Duodenal mucosa (tissue), 2 donors: ENCODE data around the gene ROCK2.
"Not testable (repeated sequence)": the region's sequence is repeated elsewhere in the genome, so short reads cannot be mapped to it uniquely, and the experiment has no call there.

Experiments
- H3K27ac ChIP-seq: one replicate; pipeline ENCODE4 v1.7.0; 2013; ENCODE audit warnings: low read depth, low read length
- H3K27me3 ChIP-seq, 2 donors: one replicate each; pipeline ENCODE4 v1.7.0; 2013; ENCODE audit warnings: low read length in 2 of 2, control low read depth in 1 of 2; ENCODE audit not compliant: insufficient read depth in 2 of 2, control insufficient read depth in 1 of 2
- H3K36me3 ChIP-seq, 2 donors: one replicate each; pipeline ENCODE4 v1.7.0; 2013; ENCODE audit warnings: low read length in 2 of 2, control low read depth in 1 of 2; ENCODE audit not compliant: insufficient read depth in 2 of 2, control insufficient read depth in 1 of 2
- H3K4me1 ChIP-seq, 2 donors: one replicate each; pipeline ENCODE4 v1.7.0; 2013; ENCODE audit warnings: low read length in 2 of 2, control low read depth in 1 of 2; ENCODE audit not compliant: insufficient read depth in 2 of 2, control insufficient read depth in 1 of 2
- H3K4me3 ChIP-seq, 2 donors: one replicate each; pipeline ENCODE4 v1.7.0; 2013; ENCODE audit warnings: low read length in 2 of 2, low read depth in 1 of 2
- H3K9ac ChIP-seq, 2 donors: one replicate each; pipeline ENCODE4 v1.7.0; 2013; ENCODE audit warnings: low read length in 2 of 2, low read depth in 1 of 2
- H3K9me3 ChIP-seq, 2 donors: one replicate each; pipeline ENCODE4 v1.7.0; 2013; ENCODE audit warnings: low read length in 2 of 2, control low read depth in 1 of 2; ENCODE audit not compliant: control insufficient read depth in 1 of 2

Gene ROCK2

DNA sequence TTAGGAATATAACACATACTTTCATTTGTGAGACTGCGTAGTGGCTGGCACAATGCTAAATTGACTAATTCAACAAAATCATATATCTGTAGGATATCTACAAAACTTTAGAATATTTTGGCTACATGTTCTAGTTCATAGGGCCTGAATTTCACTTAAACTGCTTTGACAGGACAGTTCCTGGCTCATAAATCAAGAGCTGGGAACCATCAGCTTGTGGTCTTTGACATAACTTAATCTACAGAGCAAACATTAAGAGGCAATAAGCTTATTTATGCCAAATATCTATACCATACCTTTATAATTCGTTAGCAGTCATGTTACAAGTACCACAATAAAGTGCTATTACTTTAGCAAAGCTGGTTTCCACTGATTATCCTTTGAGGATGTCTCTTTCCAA lies 83.5 kb downstream of the ROCK2 start:
- Histone ChIP-seq H3K36me3 (peaks cover 5 to 11% of the 10 kb centered on the region in 2 donors), H3K4me1 (peaks cover 0 to 4% of the 10 kb centered on the region in 2 donors), H3K4me3 (no peak overlapping the region), H3K27ac (no peak overlapping the region), H3K9ac (no peak overlapping the region), H3K9me3 (no peaks in the 10 kb centered on the region), H3K27me3 (no peaks in the 10 kb centered on the region)

DNA sequence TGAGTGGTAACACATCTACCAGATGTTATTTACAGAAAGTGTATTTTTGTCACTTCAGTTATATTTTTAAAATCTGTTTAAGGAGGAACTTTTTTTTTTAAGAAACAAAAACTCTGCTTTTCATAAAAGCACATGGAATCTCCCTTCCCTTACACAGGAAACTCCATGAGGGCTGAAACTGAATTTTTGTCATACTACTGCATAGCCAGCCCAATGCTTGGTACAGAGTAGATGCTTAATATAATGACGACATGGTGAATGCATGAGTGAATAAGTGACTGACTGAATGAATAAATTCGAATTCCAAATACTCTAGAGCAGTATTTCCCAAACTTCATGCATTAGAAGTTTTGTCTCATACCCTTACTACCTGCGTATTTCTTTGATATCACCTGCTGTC lies 86.5 kb downstream of the ROCK2 start:
- no peak overlapping the region for H3K27ac ChIP-seq
- H3K36me3 ChIP-seq = peaks cover 5 to 6% of the 10 kb centered on the region in 2 donors
- no peak overlapping the region for H3K4me3 ChIP-seq
- H3K27me3 ChIP-seq = no peaks in the 10 kb centered on the region
- H3K9ac ChIP-seq = no peak overlapping the region
- H3K4me1 ChIP-seq = peaks cover 0 to 4% of the 10 kb centered on the region in 2 donors
- no peaks in the 10 kb centered on the region for H3K9me3 ChIP-seq

DNA sequence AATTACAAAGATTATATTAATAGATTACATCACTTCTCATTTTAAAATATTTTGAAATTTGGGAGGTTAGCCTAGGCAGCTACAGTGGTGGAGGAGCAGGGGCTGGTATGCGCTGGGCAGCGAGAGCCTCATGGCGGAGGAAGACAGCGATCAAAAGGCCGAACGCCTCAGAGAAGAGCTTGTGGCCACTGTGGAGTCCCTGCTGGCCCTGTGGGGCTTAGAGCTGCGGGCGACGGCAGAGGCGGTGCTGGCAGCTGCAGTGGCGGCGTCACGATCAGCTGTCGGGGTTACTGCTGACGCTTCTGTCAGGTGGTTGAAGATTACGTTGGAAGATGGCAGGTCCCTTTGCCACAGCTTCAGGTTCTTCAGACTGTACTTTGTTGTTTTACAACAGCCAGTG lies 87.4 kb downstream of the ROCK2 start:
- Histone ChIP-seq H3K9me3 (no peaks in the 10 kb centered on the region), H3K9ac (no peak overlapping the region), H3K27ac (no peak overlapping the region)

DNA sequence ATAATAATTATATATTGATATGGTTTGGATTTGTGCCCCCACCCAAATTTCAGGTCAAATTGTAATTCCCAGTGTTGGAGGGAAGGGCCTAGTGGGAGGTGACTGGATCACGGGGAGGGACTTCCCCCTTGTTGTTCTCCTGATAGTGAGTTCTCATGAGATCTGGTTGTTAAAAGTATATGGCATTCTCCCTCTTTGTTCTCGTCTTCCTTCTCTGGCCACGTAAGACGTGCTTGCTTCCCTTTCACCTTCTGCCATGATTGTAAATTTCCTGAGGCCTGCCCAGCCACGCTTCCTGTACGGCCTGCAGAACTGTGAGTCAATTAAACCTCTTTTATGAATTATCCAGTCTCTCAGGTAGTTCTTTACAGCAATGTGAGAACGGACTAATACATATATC lies 88.3 kb downstream of the ROCK2 start:
- no peaks in the 10 kb centered on the region for H3K9me3 ChIP-seq
- H3K27me3 ChIP-seq = no peaks in the 10 kb centered on the region
- H3K4me3 ChIP-seq = no peak overlapping the region
- H3K9ac ChIP-seq = no peak overlapping the region
- no peaks in the 10 kb centered on the region for H3K4me1 ChIP-seq
- H3K36me3 ChIP-seq = peaks cover 5 to 6% of the 10 kb centered on the region in 2 donors
- no peak overlapping the region for H3K27ac ChIP-seq

More for the DNA sequence above, 87.4 kb downstream of the ROCK2 start:
- Histone ChIP-seq H3K36me3 (peaks cover 5 to 6% of the 10 kb centered on the region in 2 donors), H3K4me3 (no peak overlapping the region), H3K4me1 (peaks cover 0 to 4% of the 10 kb centered on the region in 2 donors), H3K27me3 (no peaks in the 10 kb centered on the region)

DNA sequence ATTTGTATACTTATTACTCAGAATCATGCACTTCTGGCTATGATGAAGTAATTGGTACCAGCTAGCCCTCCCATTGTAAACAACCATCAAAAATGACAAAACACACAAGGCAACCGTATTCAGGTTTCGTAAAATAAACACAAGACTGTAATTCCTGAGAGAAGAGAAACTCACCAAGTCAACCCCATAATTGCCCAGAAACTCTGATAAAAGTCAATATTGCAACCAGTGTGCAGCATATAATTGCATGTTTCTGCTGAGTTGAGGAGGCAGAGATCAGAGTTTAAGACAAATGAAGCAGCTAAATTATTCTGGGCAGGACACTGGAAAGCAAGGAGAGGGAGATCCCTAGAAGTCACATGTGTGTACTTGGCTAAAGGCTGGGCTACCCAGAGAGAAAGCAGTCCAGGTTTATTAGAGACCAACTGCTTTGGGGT lies 90.3 kb downstream of the ROCK2 start:
- no peak overlapping the region for H3K27ac ChIP-seq
- H3K9me3 ChIP-seq = no peaks in the 10 kb centered on the region
- H3K4me3 ChIP-seq = no peak overlapping the region
- H3K27me3 ChIP-seq = no peaks in the 10 kb centered on the region
- H3K9ac ChIP-seq = no peak overlapping the region
- H3K36me3 ChIP-seq = peaks cover 6 to 9% of the 10 kb centered on the region in 2 donors
- H3K4me1 ChIP-seq = no peaks in the 10 kb centered on the region

DNA sequence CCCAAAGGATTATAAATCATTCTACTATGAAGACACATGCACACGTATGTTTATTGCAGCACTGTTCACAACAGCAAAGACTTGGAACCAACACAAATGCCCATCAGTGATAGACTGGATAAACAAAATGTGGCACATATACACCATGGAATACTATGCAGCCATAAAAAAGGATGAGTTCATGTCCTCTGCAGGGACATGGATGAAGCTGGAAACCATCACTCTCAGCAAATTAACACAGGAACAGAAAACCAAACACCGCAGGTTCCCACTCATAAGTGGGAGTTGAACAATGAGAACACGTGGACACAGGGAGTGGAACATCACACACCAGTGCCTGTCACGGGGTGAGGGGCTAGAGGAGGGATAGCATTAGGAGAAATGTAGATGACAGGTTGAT lies 92.0 kb downstream of the ROCK2 start:
- H3K4me3 ChIP-seq, H3K9ac ChIP-seq, H3K4me1 ChIP-seq, H3K27me3 ChIP-seq, H3K9me3 ChIP-seq, H3K27ac ChIP-seq: not testable (repeated sequence)
- H3K36me3 ChIP-seq = peaks cover 4 to 16% of the 10 kb centered on the region in 2 donors

DNA sequence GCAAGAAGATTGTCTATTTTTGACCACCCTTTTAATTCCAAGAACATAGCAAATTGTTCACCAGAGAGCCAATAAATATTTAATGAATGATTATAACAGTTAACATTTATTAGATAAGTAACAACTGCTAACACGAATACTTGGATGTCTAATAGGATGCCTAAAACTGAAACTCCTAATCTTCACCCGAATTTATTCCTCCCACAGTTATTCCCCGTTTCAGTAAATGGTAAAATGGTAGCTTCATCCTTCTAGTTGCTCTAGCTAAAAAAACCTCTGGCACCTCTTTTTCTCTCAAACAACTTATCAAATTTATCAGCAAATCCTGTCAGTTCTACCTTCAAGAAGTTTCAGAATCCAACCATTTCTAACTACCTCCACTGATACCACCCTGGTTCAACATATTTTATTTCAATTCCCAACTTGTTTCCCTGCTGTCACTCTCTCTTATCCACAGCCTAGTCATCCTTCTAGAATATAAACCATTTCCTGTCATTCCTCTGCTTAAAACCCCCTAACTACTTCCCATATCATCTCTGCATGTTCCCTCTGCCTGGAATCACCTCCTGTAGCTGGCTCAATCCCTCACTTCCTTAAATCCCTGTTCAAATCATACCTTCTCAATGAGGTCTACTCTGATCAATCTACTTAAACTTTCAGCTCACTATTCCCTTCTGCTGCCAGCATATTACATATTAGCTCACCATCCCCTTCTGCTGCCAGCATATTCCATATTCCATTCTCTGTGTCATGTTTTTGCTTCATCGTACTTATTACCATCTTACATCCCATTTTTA lies 93.8 kb downstream of the ROCK2 start:
- Histone ChIP-seq H3K9me3 (no peaks in the 10 kb centered on the region), H3K4me3 (no peak overlapping the region), H3K4me1 (no peaks in the 10 kb centered on the region), H3K9ac (no peak overlapping the region), H3K27me3 (no peaks in the 10 kb centered on the region), H3K27ac (no peak overlapping the region), H3K36me3 (peaks cover 0 to 14% of the 10 kb centered on the region in 2 donors)

DNA sequence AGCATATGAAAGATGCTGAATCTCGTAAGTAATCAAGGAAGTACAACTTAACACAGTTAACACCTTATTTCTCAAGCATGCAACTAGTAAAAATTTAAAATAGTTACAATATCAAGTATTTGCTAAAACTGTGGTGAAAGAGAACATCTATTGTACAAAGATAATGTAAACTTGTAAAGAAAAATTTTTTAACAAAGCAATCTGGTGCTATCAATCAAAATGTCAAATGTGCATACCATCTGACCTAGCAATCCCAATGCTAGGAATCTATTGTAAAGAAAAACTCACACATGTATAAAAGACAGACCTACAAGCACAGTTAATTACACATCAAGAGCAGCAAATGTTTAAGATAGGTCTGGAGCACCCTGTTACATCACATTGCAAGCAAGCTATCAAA lies 99.1 kb downstream of the ROCK2 start:
- H3K4me3 ChIP-seq = no peak overlapping the region
- H3K27ac ChIP-seq = no peak overlapping the region
- no peaks in the 10 kb centered on the region for H3K9me3 ChIP-seq
- H3K9ac ChIP-seq = no peak overlapping the region
- H3K27me3 ChIP-seq = no peaks in the 10 kb centered on the region
- peaks cover 6 to 17% of the 10 kb centered on the region in 2 donors for H3K36me3 ChIP-seq
- H3K4me1 ChIP-seq = no peaks in the 10 kb centered on the region

DNA sequence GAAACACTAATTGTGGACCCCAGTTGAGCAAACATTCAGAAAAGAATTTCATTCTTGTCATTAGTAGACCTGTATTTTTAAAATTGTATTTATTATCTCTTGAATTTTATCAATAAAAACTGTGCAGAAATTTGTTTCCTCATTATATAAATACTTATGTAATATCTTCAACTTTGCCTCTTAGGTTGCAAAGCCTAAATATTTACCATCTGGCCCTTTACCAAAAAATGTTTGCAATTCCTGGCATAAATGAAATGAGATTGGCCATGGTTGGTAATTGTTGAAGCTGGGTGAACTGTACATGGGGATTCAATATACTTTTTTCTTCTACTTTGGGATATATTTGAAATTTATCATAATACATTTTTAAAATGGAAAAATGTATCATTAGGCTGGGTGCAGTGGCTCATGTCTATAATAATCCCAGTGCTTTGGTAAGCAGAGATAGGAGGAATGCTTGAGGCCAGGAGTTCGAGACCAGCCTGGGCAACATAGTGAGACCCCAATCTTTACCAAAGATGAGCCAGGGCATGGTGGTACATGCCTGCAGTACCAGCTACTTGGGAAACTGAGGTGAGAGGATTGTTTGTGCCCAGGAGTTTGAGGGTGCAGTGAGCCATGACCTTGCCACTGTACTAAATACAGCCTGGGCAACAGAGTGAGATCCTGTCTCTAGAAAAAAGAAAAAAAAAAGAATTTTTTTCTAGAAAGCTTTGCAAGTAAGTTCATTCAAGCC lies 100.2 kb downstream of the ROCK2 start:
- Histone ChIP-seq H3K36me3 (peaks cover 6 to 15% of the 10 kb centered on the region in 2 donors), H3K4me3 (no peak overlapping the region), H3K9ac (no peak overlapping the region)

DNA sequence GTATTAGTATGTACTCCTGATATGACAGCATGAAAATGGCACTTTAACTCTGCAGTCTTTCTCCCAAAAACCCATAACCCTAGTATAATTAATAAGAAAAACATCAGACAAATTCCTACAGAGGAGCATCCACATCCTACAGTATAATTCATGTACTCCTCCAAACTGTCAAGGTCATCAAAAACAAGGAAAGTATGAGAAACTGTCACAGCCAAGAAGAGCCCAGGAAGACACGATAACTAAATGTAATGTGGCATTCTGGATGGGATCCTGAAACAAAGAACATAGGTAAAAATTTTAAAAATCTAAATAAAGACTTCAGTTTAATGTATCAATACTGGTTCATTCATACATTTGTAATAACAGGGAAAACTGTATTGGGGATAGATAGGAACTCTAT lies 100.9 kb downstream of the ROCK2 start:
- peaks cover 6 to 12% of the 10 kb centered on the region in 2 donors for H3K36me3 ChIP-seq
- H3K27me3 ChIP-seq = no peaks in the 10 kb centered on the region
- no peaks in the 10 kb centered on the region for H3K4me1 ChIP-seq

More for the DNA sequence above, 100.2 kb downstream of the ROCK2 start:
- no peak overlapping the region for H3K27ac ChIP-seq
- no peaks in the 10 kb centered on the region for H3K9me3 ChIP-seq
- no peaks in the 10 kb centered on the region for H3K27me3 ChIP-seq
- H3K4me1 ChIP-seq = no peaks in the 10 kb centered on the region

More for the DNA sequence above, 100.9 kb downstream of the ROCK2 start:
- Histone ChIP-seq H3K9me3 (no peaks in the 10 kb centered on the region), H3K4me3 (no peak overlapping the region), H3K27ac (no peak overlapping the region), H3K9ac (no peak overlapping the region)
